Pulmonary artery endothelial cell (primary cell): ENCODE measurements around the gene STK17B. TPM values are rescaled to one million over a fixed set of nuclear protein-coding genes. Genes with fewer than 3 reads are reported as not detected.

Source experiments
- DNase-seq: peaks from one replicate; pipeline ENCODE4 v3.0.0-alpha.2; 2011; ENCODE audit warnings: low read depth, low spot score
- total RNA-seq: library from RNA; depleted of rRNA; stranded (reverse); fragments of >200 nt; gene quantifications from 2 replicates; pipeline ENCODE4 v1.2.3, GENCODE V29; 2014

The STK17B gene
- total RNA-seq, 1 donor from 2014 or later, result 10.6 TPM

DNA sequence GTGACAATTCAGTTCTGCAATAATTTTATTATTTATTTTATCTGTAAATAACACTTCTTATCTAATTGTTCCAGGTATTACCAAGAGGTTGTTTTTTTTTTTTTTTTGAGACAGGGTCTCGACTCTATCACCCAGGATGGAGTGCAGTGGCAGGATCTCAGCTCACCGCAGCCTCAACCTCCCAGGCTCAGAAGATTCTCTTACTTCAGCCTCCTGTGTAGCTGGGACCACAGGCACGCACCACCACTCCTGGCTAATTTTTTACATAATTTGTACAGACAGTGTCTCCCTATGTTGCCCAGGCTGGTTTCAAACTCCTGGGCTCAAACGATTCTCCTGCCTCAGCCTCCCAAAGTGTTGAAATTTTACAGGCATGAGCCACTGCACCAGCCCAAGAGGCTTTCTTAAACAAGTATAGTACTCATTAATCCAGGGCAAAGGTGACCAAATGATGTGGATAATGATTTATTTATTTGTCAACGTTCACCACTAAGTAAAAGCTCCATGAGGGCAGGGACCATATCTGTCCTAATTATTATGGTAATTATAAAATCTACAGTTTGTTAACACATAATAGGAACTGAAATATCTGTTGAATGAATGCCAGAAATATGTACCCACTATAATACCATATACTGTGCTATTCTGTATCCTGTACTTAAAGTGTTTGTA, 12.0 kb downstream of the STK17B start:
- DNase-seq, result no peak

DNA sequence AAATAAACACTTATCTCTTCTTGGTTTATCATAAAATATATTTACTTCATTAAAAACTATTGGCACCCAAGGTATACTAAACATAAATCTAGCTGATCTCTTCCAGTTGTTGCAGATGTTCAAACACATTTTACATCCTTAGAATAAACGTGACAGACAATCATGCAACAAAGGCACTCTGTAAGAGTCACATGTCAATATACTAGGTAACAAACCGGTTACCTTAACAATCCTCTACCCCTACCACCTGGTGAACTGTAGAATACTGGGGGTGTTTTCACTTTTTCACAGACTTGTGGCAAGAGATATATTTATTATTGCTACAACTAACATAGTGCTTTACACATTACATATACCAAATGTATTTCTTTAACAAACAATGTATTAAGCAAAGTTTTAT, 15.8 kb downstream of the STK17B start:
- no peak for DNase-seq

DNA sequence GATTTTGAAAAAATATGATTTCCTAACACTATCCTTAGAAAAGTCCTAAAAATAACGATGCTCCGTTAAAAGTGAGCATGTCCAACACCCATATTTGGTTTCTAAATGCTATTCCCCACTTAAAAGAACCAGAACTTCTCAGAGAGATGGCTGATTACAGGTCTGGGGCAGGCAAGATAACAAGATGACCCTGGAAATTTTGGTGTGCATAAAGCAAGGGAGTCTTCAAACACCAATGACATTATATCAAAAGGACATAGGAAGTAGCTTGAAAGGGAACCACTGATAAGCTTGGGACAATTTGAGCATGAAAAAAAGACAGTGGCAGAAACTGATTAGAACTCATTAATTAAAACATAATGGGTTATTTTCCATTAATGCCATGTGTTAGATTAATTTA, 17.9 kb downstream of the STK17B start:
- DNase-seq, result no peak

DNA sequence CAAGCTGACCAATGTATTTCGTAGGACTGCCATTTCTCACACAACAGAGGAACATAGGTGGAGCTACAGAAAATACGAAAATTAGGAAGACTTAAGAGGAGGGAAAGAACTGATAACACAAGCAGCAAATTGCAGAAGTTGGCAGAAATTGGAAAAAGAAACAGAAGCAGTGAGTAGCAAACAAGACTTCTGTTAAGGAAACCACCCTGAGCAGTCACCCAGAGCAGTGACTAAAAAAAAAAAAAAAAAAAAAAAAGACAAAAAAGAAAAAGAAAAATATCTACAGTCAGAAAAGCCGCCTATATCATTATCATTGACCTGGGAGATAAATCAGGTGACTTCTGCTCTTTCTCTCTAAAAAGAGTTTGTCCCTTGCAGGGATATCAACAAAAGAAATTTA, 21.4 kb downstream of the STK17B start:
- no peak for DNase-seq

- no peak for DNase-seq
These were observed 22.6 kb downstream of the STK17B start for GRCh38 chr2:196148736-196149135.

DNA sequence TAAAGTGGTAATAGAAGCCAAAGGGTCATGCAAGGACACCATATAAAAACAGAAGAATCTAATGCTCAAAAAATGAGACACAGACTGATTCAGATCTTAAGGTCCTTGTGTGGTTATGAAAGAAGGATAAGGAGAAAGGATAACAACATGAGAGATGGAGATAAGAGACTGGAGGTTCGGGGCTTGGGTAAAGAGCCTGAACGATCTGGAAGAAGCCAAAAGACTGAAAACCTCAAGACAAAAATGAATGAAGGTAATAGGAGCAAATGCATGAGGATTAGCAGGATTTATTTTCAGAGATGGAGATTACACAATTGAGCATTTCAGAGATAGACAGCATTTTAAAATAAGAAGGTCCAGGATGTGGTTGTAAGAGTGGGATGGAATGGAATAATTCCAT, 26.1 kb downstream of the STK17B start:
- DNase-seq, result no peak

- no peak for DNase-seq
These were observed 26.8 kb downstream of the STK17B start for GRCh38 chr2:196144513-196145126.

DNA sequence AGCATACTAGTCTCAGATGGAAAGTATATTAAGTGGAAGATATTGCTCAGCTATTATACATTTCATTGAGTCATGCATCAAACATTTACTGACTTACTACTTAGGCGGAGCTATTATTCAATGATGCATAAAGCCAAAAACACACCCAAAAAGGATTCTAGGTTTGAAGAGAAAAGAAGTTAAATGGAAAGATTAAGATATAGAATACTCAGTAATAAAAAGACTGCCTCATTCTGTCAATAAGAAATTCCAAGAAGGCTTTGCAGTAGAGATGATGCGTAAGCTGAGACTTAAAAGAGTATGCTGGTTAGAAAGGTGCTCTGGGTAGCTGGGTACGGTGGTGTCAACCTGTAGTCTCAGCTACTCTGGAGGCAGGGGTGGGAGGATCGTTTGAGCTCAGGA, 27.6 kb downstream of the STK17B start:
- no peak for DNase-seq

- no peak for DNase-seq
These were observed 28.6 kb downstream of the STK17B start for GRCh38 chr2:196142825-196143224.

GRCh38 chr2:196140213-196140612, 31.2 kb downstream of the STK17B start:
- DNase-seq, result no peak

- DNase-seq, result no peak
These were observed 34.1 kb downstream of the STK17B start for GRCh38 chr2:196137271-196137670.

DNA sequence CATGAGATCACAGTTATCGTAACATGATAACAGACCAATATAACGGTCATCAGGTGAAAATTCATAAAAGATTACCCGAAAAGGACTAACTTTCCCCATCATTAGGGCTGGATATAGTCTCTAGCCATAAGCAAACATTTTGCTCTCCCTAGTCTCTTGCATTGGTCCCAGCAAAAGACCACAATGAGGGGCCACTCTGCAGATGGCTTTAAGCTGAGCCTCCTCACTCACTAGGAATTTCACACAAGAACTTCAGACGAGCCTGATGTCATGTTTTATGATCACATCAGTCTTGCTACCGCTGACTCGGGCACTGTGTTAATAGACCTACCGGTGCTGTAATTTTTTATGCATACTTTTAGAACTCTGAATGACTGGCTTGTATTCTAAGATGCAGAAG, 35.2 kb downstream of the STK17B start:
- DNase-seq, result no peak

GRCh38 chr2:196131949-196132925, 39.1 kb downstream of the STK17B start:
- no peak for DNase-seq

- no peak for DNase-seq
These were observed 39.9 kb downstream of the STK17B start for GRCh38 chr2:196131384-196131937.

- no peak for DNase-seq
These were observed 41.1 kb downstream of the STK17B start for GRCh38 chr2:196130039-196130825.

DNA sequence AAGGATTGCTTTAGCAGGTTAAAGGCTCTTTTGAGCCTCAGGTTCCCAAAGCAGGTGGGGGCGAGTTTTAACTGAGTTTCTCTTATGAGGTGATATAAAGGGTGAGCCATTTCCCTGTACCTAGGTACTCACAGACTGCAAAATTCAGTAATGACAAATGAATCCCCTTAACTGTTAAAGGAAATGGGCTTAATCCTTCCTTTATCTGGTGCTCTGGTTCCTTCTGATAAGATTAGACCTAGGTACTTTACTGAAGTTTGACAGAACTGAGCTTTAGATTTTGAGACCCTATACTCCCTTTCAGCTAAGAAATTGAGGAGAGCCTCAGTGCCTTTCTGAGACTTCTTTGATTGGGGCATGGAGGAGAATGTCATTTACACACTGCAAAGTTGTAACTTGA, 42.6 kb downstream of the STK17B start:
- DNase-seq, result no peak

DNA sequence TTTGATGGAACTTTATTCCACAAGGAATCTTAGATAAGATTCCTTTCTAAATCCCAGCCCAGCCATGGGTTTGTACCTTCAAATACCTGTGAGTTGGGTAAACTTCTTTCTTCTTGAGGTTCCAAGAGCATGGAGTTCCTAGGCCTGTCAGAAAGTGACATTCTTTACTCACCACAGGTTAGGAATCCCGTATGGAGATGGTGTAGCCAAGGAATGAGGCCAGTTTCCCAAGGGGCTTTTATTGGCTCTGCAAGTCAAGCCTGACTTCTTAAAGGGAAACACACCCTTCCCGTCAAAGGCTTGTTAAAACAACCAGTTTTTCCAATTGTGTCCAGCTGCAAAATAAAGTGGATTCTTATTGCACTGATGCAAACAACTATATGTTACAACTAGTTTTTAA, 45.8 kb downstream of the STK17B start:
- DNase-seq, result no peak

- no peak for DNase-seq
These were observed 47.6 kb downstream of the STK17B start for GRCh38 chr2:196123679-196124373.

GRCh38 chr2:196119926-196120325, 51.5 kb downstream of the STK17B start:
- DNase-seq, result no peak

GRCh38 chr2:196117214-196117705, 54.1 kb downstream of the STK17B start:
- DNase-seq, result no peak
